SJCRH30 (cell line): Measurements from ENCODE around the gene PELI3. TPM values are rescaled to one million over a fixed set of nuclear protein-coding genes. Genes with fewer than 3 reads are reported as not detected.

Experiments used
- DNase-seq, 2 experiments: peaks; one replicate each; pipeline ENCODE4 v3.0.0-alpha.2; 2015 to 2020
- H3K27ac ChIP-seq: fragments of 250-450 bp; sonication (Bioruptor Pico); 2 replicates; pipeline ENCODE4 v1.5.1; 2020; ENCODE audit warnings: mild to moderate bottlenecking, moderate library complexity
- H3K27me3 ChIP-seq: fragments of 250-450 bp; sonication (Bioruptor Pico); 2 replicates; pipeline ENCODE4 v1.5.1; 2020; ENCODE audit warnings: mild to moderate bottlenecking, moderate library complexity
- H3K36me3 ChIP-seq: fragments of 250-450 bp; sonication (Bioruptor Pico); 2 replicates; pipeline ENCODE4 v1.5.1; 2020; ENCODE audit warnings: mild to moderate bottlenecking, moderate library complexity
- H3K4me1 ChIP-seq: fragments of 250-450 bp; sonication (Bioruptor Pico); 2 replicates; pipeline ENCODE4 v1.5.1; 2020; ENCODE audit warnings: mild to moderate bottlenecking, moderate library complexity
- H3K4me3 ChIP-seq: fragments of 250-450 bp; sonication (Bioruptor Pico); 2 replicates; pipeline ENCODE4 v1.5.1; 2020; ENCODE audit warnings: mild to moderate bottlenecking, moderate library complexity
- H3K9me3 ChIP-seq: fragments of 250-450 bp; sonication (Bioruptor Pico); replicated peaks from 2 replicates; pipeline ENCODE4 v1.5.1; 2020; ENCODE audit warnings: mild to moderate bottlenecking, moderate library complexity
- total RNA-seq: library from RNA; depleted of rRNA; stranded (reverse); fragments of >200 nt; shearing (Covaris generic); gene quantifications from 2 replicates; pipeline ENCODE4 v1.2.3, GENCODE V29; 2014

The PELI3 gene
- total RNA-seq, 1 experiment from 2014 or later, result 6.9 TPM

- DNase-seq, result no peak
- Histone ChIP-seq H3K4me3 (no peak overlapping the region), H3K27me3 (no peaks in the 10 kb centered on the region), H3K4me1 (no peaks in the 10 kb centered on the region; the same call in 1 of the 2 replicates), H3K36me3 (no peaks in the 10 kb centered on the region), H3K9me3 (no peaks in the 10 kb centered on the region), H3K27ac (no peak overlapping the region)
These were observed 9.6 kb downstream of the PELI3 start for GRCh38 chr11:66476173-66476840.

DNA sequence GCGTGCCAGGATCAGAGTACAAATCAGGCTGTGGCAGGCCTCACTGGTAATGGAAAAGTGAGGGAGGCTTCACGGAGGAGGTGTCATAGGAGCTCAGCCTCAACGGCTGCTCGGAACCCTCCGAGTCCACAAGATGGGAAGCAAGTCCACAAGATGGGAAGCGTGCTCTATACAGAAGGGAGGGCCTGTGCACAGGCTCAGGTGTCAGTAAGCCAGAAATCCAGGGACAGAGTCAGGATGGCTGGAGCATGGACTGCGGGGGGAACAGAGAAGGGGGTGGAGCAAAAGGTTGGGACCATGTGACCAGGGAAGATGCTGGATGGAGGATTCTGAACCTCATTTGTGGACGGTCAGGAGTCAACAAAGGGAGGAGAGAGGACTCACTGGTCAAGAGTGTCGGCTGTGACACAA lies 10.1 kb downstream of the PELI3 start:
- Histone ChIP-seq H3K4me3 (no peak overlapping the region), H3K4me1 (no peaks in the 10 kb centered on the region; the same call in 1 of the 2 replicates), H3K27ac (no peak overlapping the region), H3K9me3 (no peaks in the 10 kb centered on the region), H3K27me3 (no peaks in the 10 kb centered on the region), H3K36me3 (no peaks in the 10 kb centered on the region)
- DNase-seq, result peak in 1 of 2 experiments; percentile 33

DNA sequence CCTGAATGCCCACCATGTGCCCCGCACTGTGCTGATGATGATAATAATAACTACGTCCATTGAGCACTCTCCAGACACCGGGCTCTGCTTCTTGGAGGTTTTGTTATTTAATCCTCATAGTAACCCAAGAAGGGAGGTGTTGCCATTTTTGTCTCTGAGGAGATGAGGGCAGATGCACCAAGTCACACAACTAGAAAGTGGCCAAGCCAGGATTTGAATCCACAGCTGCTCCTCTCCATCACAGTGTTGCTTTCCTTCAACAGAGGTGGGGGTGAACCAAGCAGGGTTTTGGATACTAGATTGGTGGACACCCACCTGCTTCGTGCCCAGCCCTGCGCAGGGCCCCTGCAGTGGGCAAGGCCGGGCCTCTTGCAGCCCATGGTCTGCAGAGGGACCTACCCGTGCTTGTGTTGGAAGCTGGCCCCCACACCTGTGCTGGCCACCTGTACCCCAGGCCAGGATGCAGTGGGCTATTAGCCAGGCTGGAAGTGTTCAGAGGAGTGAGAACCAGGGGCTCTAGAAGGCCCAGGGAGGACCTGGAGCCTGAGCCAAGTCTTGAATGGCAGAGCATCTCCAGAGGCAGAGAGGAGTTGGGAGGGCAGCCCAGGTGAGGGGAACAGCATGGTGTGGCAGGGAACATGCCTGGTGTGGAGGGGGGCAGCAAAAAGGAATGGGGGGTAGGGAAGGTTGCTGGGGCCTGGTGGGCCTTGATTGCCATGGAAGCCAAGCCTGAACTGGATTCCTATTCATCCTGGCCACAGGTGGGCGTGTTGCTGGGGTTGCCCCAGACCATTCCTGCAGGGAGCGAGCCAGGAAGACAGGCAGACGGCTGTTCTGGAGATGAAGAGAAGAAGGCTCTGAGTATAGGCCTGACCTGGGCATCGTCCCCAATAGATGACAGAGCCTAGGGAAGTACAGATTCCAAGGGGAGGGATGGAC lies 10.8 kb downstream of the PELI3 start:
- Histone ChIP-seq H3K36me3 (no peaks in the 10 kb centered on the region), H3K4me1 (peaks cover 3% of the 10 kb centered on the region; the same call in 1 of the 2 replicates), H3K27ac (no peak overlapping the region), H3K27me3 (no peaks in the 10 kb centered on the region), H3K4me3 (no peak overlapping the region), H3K9me3 (no peaks in the 10 kb centered on the region)
- peak in 1 of 2 experiments; percentile 38 for DNase-seq

DNA sequence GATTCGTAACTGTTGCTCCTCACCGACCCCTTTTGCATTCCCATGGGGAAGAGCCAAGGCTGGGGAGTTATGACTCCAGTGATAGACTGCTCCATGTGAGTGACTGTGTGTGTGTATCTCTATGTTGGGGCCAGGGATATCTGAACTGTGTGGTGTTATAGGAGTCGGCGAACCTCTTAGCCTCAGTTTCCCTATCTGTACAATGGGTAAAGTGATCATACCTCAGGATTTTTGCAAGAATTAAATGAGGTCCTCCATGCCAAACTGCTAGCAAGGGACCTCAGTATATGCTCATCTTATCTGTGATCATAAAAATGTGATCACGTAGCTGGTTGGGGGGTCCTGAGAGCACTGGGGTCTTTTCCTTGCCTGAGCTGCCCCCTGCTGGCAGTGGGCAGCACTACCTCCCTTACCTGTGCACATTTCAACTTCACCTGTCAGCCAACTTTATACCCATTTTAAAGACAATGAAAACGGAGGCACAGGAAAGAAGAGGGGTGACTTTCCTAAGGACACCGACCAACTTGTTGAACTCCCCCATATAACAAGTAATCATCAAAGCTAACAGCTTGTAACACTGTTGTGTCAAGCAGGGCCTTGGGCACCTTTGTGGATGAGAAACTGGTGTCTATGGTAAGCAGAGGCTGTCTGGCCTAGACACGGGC lies 12.2 kb downstream of the PELI3 start:
- Histone ChIP-seq H3K27ac (no peak overlapping the region; the same call in 1 of the 2 replicates), H3K4me3 (peak overlapping the region; percentile 80)
- DNase-seq, result peak in 1 of 2 experiments; percentile 47

GRCh38 chr11:66479394-66480116 lies 12.8 kb downstream of the PELI3 start:
- H3K4me3 ChIP-seq, result peak overlapping the region; percentile 80
- peak overlapping the region; percentile 71 for H3K27ac ChIP-seq
- H3K27me3 ChIP-seq, result no peaks in the 10 kb centered on the region
- no peaks in the 10 kb centered on the region for H3K36me3 ChIP-seq
- H3K4me1 ChIP-seq, result peaks cover 3% of the 10 kb centered on the region; the same call in 1 of the 2 replicates
- H3K9me3 ChIP-seq, result no peaks in the 10 kb centered on the region
- peak in 1 of 2 experiments; percentile 24 for DNase-seq

More for the DNA sequence above, 12.2 kb downstream of the PELI3 start:
- H3K36me3 ChIP-seq, result no peaks in the 10 kb centered on the region
- no peaks in the 10 kb centered on the region for H3K27me3 ChIP-seq
- H3K9me3 ChIP-seq, result no peaks in the 10 kb centered on the region
- H3K4me1 ChIP-seq, result peaks cover 3% of the 10 kb centered on the region; the same call in 1 of the 2 replicates

DNA sequence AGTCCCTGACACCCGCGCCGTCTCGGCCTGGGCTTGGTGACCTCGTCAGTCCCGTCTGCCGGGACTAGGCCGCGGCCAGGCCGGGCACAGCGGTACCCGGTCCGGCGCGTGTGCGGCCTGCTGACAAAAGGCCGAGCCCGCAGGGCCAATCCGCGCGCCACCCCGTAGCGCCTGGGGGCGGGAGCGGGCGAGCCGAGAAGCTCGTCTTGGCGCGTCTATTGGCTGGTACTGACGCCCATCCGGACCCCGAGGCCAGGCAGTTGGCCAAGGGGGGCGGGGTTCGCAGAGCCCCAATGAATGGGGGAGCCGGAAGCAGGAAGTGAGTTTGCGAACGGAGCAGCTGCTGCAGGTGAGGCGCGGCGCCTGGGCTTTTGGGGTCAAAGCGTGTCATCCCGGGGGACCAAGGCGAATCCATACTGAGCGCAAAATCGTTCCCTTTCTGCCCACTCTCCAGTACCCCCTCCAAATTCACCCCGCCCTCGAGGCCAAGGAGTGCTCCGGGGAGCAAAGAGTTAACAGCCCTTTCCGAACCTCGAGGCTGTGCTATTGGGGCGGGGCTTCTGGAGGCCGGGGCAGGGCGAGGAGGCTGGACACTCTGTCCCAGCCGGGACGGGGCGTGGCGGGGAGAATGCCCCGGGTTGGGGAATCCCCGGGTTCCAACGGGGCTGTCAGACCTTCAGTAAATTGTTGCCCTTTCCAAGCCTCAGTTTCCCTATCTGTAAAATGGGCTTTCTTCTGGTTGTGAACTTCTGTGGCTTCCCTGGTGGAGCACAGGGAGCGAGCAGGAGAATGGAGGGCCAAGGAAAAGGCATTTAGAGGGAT lies 13.6 kb downstream of the PELI3 start, which contains the start of gene DPP3:
Gene DPP3, plus strand, starts transcription at position 318 of the 822 bp plus-strand sequence. CDS start 1,767 bp downstream, outside the sequence.
- Histone ChIP-seq H3K36me3 (no peaks in the 10 kb centered on the region), H3K4me1 (peaks cover 3% of the 10 kb centered on the region; the same call in 1 of the 2 replicates), H3K27me3 (no peaks in the 10 kb centered on the region), H3K4me3 (peak within 1 kb of the TSS; percentile 80), H3K27ac (peak within 1 kb of the TSS; percentile 71), H3K9me3 (no peaks in the 10 kb centered on the region)
- DNase-seq, result peak; percentile 96 to 97

DNA sequence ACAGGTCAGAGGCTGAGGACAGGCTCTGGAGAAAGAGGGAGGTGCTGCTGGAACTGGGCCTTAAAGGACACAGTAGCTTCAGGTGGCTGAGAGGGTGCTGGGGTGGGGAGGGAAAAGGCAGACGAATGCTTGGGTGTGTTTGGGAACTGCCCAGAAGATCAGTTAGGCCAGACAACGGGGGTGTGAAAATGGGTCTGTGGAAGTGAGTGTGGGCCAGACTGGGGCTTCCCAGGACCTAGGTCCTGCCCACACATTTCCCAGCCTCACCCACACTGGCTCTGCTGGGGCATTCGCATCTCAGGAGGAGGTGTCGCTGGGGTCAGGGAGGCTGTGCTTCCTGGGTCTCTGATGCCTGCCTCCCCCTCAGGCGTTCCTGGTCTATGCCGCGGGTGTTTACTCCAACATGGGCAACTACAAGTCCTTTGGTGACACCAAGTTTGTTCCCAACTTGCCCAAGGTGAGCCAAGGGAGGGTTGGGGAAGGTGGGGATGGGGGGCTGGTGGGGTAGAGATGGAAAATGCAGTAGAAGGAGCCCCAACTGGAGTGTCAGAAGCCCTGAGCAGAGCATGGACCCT lies 18.2 kb downstream of the PELI3 start:
- no peak overlapping the region for H3K4me3 ChIP-seq
- no peak overlapping the region for H3K27ac ChIP-seq
- H3K4me1 ChIP-seq, result peaks cover 3% of the 10 kb centered on the region; the same call in 1 of the 2 replicates
- H3K9me3 ChIP-seq, result no peaks in the 10 kb centered on the region
- DNase-seq, result no peak
- no peaks in the 10 kb centered on the region for H3K27me3 ChIP-seq
- no peaks in the 10 kb centered on the region for H3K36me3 ChIP-seq

DNA sequence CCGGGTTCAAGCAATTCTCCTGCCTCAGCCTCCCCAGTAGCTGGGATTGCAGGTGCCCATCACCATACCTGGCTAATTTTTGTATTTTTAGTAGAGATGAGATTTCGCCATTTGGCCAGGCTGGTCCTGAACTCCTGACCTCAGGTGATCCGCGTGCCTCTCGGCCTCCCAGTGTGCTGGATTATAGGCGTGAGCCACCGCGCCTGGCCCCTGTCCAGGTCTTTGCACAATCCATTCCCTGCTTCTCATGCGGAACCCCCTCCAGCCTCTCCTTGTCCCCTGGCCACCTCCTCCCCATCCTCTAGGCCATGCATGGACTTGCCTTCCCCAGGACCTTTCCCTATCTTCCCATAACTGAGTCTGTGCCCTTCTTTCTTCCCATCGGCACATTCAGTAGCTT lies 22.3 kb downstream of the PELI3 start:
- H3K4me3 ChIP-seq, result no peak overlapping the region
- no peaks in the 10 kb centered on the region for H3K36me3 ChIP-seq
- no peak for DNase-seq
- H3K27me3 ChIP-seq, result no peaks in the 10 kb centered on the region
- no peak overlapping the region for H3K27ac ChIP-seq
- no peaks in the 10 kb centered on the region for H3K9me3 ChIP-seq
- H3K4me1 ChIP-seq, result peaks cover 22% of the 10 kb centered on the region

DNA sequence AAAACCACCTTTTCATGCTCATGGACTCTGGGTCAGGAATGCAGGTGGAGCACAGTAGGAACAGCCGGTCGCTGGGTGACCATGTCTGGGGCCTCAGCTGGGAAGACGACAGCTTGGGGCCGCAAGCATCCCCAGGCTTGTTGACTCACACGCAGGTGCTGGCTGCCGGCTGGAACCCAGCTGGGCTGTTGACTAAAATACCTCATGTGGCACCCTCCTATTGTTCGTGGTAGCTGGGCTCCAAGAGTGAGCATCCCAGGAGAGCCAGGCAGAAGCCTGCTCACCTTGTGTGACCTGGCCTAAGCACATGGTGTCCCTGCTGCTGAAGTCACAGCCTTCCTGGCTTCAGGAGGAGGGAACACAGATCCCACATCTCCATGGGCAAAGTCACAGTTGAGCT lies 22.9 kb downstream of the PELI3 start:
- H3K4me1 ChIP-seq, result peaks cover 22% of the 10 kb centered on the region
- H3K4me3 ChIP-seq, result no peak overlapping the region
- no peak for DNase-seq
- no peaks in the 10 kb centered on the region for H3K36me3 ChIP-seq
- H3K27ac ChIP-seq, result no peak overlapping the region
- no peaks in the 10 kb centered on the region for H3K27me3 ChIP-seq
- no peaks in the 10 kb centered on the region for H3K9me3 ChIP-seq

GRCh38 chr11:66491315-66491935 lies 24.7 kb downstream of the PELI3 start:
- peaks cover 22% of the 10 kb centered on the region for H3K4me1 ChIP-seq
- no peaks in the 10 kb centered on the region for H3K9me3 ChIP-seq
- H3K36me3 ChIP-seq, result no peaks in the 10 kb centered on the region
- no peak overlapping the region for H3K4me3 ChIP-seq
- H3K27me3 ChIP-seq, result no peaks in the 10 kb centered on the region
- H3K27ac ChIP-seq, result no peak overlapping the region
- no peak for DNase-seq

DNA sequence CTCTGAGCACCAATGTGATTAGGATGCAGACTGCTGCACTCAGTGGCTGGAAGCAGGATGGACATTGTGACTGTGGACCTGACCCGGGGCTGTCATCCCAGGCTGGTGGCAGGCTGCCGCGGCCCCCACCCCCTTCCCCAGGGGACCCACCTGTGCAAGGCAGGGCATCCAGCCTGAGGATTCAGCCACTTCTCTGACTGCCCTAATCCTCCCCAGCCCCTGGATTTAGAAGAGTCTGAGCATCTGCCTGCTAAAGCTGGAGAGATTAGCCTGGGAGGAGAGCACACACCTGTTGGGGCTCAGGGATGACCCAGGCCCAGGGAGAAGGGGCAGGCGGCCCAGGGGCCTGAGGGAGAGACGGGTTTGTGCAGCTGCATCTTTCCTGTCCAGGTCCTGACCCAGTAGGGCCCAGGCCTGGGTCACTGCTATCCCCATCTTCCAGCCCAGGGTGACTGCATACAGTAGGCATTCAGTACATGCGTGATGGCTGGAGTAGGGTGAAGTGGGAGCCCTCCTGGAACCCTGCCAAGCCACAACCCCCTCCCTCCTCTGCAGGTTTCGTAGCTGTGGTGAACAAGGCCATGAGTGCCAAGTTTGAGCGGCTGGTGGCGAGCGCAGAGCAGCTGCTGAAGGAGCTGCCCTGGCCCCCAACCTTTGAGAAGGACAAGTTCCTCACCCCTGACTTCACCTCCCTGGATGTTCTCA lies 25.6 kb downstream of the PELI3 start:
- no peaks in the 10 kb centered on the region for H3K36me3 ChIP-seq
- DNase-seq, result peak; percentile 78
- peaks cover 22% of the 10 kb centered on the region for H3K4me1 ChIP-seq
- H3K27ac ChIP-seq, result no peak overlapping the region
- H3K27me3 ChIP-seq, result no peaks in the 10 kb centered on the region
- H3K4me3 ChIP-seq, result no peak overlapping the region
- no peaks in the 10 kb centered on the region for H3K9me3 ChIP-seq

DNA sequence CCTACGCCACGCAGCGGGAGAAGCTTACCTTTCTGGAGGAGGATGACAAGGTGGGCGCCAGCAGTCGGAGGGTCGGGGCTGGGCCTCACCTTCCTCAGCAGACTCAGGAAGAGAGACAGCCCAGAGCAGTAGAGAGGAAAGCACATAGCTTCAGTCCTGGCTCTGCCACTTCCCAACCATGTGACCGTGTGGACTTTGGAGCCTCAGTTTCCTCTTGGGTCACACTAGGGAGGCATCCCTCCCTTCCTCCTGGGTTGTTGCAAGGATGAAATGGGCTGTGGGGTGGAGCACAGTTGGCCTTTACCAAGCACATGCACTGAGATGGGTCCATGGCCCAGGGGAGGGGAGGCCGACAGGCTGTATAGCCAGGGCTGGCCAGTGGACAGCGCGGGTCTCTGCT lies 26.4 kb downstream of the PELI3 start:
- DNase-seq, result no peak
- Histone ChIP-seq H3K4me3 (no peak overlapping the region), H3K9me3 (no peaks in the 10 kb centered on the region), H3K36me3 (no peaks in the 10 kb centered on the region), H3K27me3 (no peaks in the 10 kb centered on the region), H3K27ac (no peak overlapping the region), H3K4me1 (peaks cover 22% of the 10 kb centered on the region)
